ENCODE data around the gene AJAP1. TPM values are rescaled to one million over a fixed set of nuclear protein-coding genes. Genes with fewer than 3 reads are reported as not detected.

The AJAP1 gene
- total RNA-seq, 1 donor: under 0.01 TPM

DNA sequence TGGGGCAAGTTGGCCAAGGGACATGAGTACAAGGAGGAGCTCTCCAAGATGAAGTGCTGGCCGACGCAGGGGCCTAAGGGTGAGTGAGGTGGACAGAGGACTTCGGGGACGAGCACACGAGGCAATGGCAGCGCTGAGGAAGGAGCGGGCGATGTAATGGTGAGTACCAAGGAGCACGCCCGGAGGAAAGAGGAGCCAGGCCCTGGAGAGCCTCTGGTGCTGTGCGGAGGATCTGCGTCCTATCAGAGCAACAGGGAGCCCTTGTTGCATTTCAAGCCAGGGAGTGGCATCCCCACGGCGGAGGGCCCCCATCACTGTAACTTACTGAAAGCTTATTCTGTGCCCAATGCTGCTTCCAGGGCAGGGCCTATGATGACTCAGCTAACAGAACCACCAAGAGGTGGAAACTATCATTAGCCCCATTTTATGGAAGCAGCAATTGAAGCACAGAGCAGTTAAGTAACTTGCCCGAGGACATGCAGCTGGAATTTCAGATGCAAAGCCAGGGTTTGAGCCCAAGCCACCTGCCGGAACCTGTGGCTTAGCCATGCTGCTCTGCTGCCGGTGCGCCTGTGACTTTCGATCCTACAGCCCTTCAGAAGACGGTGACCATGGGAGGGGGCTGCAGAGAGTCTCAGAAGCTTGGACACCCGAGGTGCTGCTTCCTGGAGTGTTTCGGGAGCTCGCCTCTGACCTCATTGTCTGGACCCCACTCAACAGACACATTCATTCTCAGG is 17.6 kb upstream of the AJAP1 start:
- DNase-seq (ENCODE audit: low read depth): no peak
- TF ChIP-seq, protein P1, sequence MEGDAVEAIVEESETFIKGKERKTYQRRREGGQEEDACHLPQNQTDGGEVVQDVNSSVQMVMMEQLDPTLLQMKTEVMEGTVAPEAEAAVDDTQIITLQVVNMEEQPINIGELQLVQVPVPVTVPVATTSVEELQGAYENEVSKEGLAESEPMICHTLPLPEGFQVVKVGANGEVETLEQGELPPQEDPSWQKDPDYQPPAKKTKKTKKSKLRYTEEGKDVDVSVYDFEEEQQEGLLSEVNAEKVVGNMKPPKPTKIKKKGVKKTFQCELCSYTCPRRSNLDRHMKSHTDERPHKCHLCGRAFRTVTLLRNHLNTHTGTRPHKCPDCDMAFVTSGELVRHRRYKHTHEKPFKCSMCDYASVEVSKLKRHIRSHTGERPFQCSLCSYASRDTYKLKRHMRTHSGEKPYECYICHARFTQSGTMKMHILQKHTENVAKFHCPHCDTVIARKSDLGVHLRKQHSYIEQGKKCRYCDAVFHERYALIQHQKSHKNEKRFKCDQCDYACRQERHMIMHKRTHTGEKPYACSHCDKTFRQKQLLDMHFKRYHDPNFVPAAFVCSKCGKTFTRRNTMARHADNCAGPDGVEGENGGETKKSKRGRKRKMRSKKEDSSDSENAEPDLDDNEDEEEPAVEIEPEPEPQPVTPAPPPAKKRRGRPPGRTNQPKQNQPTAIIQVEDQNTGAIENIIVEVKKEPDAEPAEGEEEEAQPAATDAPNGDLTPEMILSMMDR (IDR thresholded peaks at IDR 0.05; ENCODE audit: insufficient read depth, low read length): no peak
- H3K4me3 ChIP-seq (ENCODE audit: low read depth, low read length): no peak overlapping the region

DNA sequence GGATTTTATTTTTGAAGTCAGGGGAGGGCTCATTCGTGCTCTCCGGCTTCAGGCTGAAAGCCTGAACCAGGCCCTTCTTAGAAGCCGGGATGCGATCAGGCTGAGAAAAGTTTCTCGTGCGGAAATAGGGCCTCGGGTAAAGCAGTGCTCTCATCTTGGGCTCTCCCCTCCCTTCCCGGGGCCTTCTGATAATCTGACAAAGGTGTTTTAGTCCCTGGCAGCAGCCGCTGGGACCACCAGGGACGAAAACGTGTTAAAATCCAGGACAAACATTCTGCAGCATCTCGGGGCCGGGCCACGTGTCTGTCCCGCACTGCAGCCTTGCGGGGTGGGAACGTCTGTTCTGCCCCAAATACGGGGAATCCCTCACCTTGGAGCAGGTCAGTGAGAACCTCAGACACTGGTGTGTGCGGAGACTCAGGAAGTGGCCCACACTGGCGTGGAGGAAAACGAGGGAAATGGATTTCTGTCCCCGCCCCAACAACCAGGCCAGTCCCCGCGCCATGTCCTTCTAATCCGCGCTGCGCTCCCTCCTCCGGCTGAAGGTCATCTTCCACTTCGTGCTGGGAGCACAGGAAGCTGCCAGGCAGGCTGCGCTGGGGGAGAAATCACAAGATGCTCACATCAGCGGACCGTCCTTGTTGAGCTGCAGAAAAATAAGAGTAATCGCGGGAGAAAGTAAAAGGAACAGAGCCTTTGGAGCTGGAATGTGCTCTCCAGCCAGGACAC is 16.6 kb upstream of the AJAP1 start:
- H3K4me3 ChIP-seq (ENCODE audit: low read depth, low read length): no peak overlapping the region
- no peak for DNase-seq (ENCODE audit: low read depth)
- TF ChIP-seq, protein P1 (IDR thresholded peaks at IDR 0.05; ENCODE audit: insufficient read depth, low read length): no peak

DNA sequence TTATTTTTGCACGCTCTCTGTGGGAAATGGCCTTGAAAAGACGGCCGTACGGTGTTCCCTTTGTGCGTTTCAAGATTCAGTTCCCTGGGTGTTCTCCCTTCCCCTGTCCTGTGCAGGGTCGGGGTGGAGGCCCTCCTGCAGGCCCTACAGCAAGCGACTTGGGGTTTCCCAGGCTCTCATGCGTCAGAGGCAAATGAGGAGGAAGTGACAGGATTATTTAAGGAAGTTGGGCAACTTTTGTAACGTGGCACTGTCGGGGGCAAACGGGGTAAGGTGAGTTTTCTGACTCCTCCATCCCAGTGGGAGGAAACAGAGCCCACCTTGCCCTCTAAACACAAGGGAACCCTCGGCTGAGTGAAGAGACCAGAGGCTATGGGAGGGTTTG is 16.1 kb upstream of the AJAP1 start:
- TF ChIP-seq, protein P1 (IDR thresholded peaks at IDR 0.05; ENCODE audit: insufficient read depth, low read length): no peak
- H3K4me3 ChIP-seq (ENCODE audit: low read depth, low read length): no peak overlapping the region
- DNase-seq (ENCODE audit: low read depth): no peak

DNA sequence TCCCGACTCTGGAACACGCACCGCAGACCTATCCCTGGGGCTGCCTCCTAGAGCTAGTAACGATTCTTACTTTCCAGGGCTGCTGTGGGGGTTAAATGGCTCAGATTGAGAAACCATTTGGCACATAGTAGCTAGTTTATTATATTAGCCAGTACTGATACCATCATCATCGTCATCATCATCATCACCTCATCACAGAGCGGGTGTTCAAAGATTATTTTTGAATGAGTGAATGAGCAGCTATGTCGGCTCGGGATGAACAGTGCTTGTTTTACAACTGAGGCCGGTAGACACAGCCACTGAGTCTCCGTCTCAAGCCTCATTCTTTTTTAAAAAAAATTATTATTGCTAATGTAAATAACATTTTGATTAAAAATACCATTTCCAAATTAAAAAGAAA is 13.5 kb upstream of the AJAP1 start:
- no peak overlapping the region for H3K4me3 ChIP-seq (ENCODE audit: low read depth, low read length)
- no peak for DNase-seq (ENCODE audit: low read depth)
- TF ChIP-seq, protein P1 (IDR thresholded peaks at IDR 0.05; ENCODE audit: insufficient read depth, low read length): no peak

DNA sequence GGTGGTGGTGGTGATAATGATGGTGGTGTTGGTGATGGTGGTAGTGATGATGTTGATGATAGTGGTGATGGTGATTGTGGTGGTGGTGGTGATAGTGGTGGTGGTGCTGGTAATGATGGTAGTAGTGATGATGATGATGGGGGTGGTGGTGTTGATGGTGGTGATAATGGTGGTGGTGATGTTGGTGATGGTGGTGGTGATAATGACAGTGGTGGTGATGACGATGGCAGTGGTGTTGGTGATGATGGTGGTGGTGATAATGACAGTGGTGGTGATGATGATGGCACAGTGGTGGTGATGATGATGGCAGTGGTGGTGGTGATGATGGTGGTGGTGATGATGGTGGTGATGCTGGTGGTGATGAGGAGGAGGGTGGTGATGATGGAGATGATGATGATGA is 7.0 kb upstream of the AJAP1 start:
- no peak for DNase-seq (ENCODE audit: low read depth)
- TF ChIP-seq, protein P1 (IDR thresholded peaks at IDR 0.05; ENCODE audit: insufficient read depth, low read length): no peak
- H3K4me3 ChIP-seq (ENCODE audit: low read depth, low read length): no peak overlapping the region

DNA sequence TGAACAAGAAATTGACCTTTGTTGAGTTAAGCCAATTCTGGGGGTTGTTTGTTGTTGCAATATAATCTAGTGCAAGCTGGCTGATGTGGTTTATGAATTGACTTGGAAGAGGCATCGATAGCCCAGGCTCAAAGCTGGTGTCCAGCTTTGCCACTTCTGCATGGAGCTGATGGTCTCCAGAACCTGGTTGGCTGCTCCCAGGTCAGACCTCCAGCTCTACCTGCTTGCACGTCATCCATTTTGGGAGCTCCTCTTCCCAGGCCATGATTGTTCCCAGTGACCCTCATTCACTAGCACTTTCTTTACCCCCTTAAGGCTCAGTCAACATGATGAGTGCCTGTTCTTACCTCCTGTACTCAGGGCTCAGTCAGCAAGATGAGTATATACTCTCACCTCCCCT is 5.8 kb upstream of the AJAP1 start:
- TF ChIP-seq, protein P1 (IDR thresholded peaks at IDR 0.05; ENCODE audit: insufficient read depth, low read length): no peak
- H3K4me3 ChIP-seq (ENCODE audit: low read depth, low read length): no peak overlapping the region
- DNase-seq (ENCODE audit: low read depth): no peak

Data from fibroblast of the aortic adventitia (primary cell).